HG03457 (cell line): Measurements from ENCODE around the gene FOXRED2.
"Not testable (repeated sequence)": the region's sequence is repeated elsewhere in the genome, so short reads cannot be mapped to it uniquely, and the experiment has no call there.

ENCODE experiments used
- ATAC-seq: cut with Tn5 transposase; IDR thresholded peaks from one replicate; pipeline ENCODE4 v1.9.1; 2021; ENCODE audit warnings: moderate number of reproducible peaks; ENCODE audit not compliant: unreplicated experiment

Gene FOXRED2

GRCh38 chr22:36506637-36507517 is at the start of gene FOXRED2:
TSS of gene FOXRED2 (minus strand) at chr22:36507040. CDS start at chr22:36506422, 618 bp downstream.
- peak; percentile 68 for ATAC-seq

GRCh38 chr22:36554098-36554497 is 47.3 kb upstream of the FOXRED2 start:
- no peak for ATAC-seq

- ATAC-seq, result no peak
Measured at GRCh38 chr22:36552289-36552688, 45.4 kb upstream of the FOXRED2 start.

- ATAC-seq, result no peak
Measured at GRCh38 chr22:36550701-36551495, 44.1 kb upstream of the FOXRED2 start.

GRCh38 chr22:36549033-36549432 is 42.2 kb upstream of the FOXRED2 start:
- ATAC-seq, result no peak

- ATAC-seq, result no peak
Measured at GRCh38 chr22:36548606-36549005, 41.8 kb upstream of the FOXRED2 start.

GRCh38 chr22:36546932-36547331 is 40.1 kb upstream of the FOXRED2 start:
- no peak for ATAC-seq

- ATAC-seq, result no peak
Measured at GRCh38 chr22:36546092-36546804, 39.4 kb upstream of the FOXRED2 start.

GRCh38 chr22:36544107-36544620 is 37.3 kb upstream of the FOXRED2 start:
- no peak for ATAC-seq

GRCh38 chr22:36541831-36542411 is 35.1 kb upstream of the FOXRED2 start:
- no peak for ATAC-seq

- ATAC-seq, result no peak
Measured at GRCh38 chr22:36540867-36541642, 34.2 kb upstream of the FOXRED2 start.

GRCh38 chr22:36538529-36538928 is 31.7 kb upstream of the FOXRED2 start:
- no peak for ATAC-seq

- no peak for ATAC-seq
Measured at GRCh38 chr22:36536717-36537116, 29.9 kb upstream of the FOXRED2 start.

- ATAC-seq, result not testable (repeated sequence)
Measured at GRCh38 chr22:36533320-36533719, 26.5 kb upstream of the FOXRED2 start.

GRCh38 chr22:36532466-36532865 is 25.6 kb upstream of the FOXRED2 start:
- ATAC-seq, result no peak

GRCh38 chr22:36528795-36529751 is 22.2 kb upstream of the FOXRED2 start, which contains the start of gene EIF3D:
TSS of gene EIF3D (minus strand) at chr22:36529166. CDS start at chr22:36526121, 3,045 bp downstream.
- ATAC-seq, result peak; percentile 77

- no peak for ATAC-seq
Measured at GRCh38 chr22:36528341-36528740, 21.5 kb upstream of the FOXRED2 start.

GRCh38 chr22:36522662-36523061 is 15.8 kb upstream of the FOXRED2 start:
- ATAC-seq, result no peak

- ATAC-seq, result no peak
Measured at GRCh38 chr22:36520423-36520822, 13.6 kb upstream of the FOXRED2 start.
